SK-N-MC (cell line): Measurements from ENCODE around the gene SGMS1.
"Not testable (repeated sequence)": the region's sequence is repeated elsewhere in the genome, so short reads cannot be mapped to it uniquely, and the experiment has no call there.

Experiments used
- EZH2 ChIP-seq: fragments of 200-600 bp; sonication (generic); IDR thresholded peaks from one replicate; pipeline ENCODE4 v1.6.1; 2017; ENCODE audit warnings: antibody characterized with exemption
- FOXP2 ChIP-seq: optimal IDR thresholded peaks from 2 replicates; pipeline ENCODE3; 2011; ENCODE audit warnings: mild to moderate bottlenecking, moderate library complexity; ENCODE audit not compliant: insufficient read depth; ENCODE audit errors: extremely low read length, control extremely low read depth
- POLR2AphosphoS5 ChIP-seq: IDR thresholded peaks from 2 replicates; pipeline ENCODE4 v1.6.1; 2012; ENCODE audit warnings: mild to moderate bottlenecking, low read depth, low read length, borderline replicate concordance

DNA sequence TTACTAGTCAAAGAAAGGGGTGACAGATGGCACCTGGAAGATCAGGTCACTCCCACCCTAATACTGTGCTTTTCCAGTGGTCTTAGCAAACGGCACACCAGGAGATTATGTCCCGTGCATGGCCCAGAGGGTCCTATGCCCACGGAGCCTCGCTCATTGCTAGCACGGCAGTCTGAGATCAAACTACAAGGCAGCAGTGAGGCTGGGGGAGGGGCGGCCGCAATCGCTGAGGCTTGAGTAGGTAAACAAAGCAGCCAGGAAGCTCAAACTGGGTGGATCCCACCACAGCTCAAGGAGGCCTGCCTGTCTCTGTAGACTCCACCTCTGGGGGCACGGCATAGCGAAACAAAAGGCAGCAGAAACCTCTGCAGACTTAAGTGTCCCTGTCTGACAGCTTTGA, 361.1 kb downstream of the SGMS1 start:
- not testable (repeated sequence) for TF ChIP-seq POLR2AphosphoS5, FOXP2, EZH2
